ENCODE measurements around the gene NPM3.

NPM3 gene, protein sequence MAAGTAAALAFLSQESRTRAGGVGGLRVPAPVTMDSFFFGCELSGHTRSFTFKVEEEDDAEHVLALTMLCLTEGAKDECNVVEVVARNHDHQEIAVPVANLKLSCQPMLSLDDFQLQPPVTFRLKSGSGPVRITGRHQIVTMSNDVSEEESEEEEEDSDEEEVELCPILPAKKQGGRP

DNA sequence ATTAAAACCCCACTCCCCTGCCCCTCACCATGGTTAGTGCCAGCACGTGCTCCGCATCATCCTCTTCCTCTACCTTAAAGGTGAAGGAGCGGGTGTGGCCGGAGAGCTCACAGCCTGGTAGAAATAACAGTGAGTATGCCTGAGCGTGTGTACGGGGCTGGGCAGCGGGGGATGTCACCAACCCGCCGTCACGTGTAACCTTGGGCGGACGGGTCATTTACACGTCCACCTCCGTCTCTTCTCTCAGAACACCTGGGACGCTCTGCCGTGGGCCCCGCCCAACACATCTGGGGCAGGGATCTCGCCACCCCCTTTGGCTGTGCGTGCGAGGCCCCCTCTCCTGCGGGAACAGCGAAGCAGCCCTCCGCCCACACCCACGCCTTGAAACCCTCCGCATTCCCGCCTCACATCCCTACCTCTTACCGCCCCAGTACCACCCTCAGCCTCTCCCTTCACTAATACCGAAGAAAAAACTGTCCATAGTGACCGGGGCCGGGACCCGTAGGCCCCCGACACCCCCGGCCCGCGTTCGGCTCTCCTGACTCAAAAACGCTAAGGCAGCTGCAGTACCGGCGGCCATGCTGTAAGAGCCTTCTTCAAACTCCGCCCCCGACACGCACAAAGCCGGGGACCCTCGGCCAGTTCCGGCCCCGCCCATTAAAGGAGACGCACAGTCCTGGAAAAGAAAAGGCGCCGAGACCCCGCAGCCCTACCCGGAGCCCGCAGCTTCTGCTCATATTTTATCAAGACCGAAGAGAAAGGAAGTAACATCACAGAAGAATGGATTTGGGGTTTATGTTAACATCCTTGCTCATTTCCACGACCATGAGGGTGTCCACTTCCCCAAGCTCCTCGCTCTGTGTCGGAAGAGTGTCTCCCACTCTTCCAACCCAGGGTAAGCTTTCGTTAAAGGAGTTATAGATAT lies at the start of gene NPM3:
NPM3 (minus strand) TSS at position 636 of the 925 bp plus-strand sequence; CDS start at position 580, 56 bp downstream.
- Mint-ChIP-seq H3K9me3 (no peaks in the 10 kb centered on the region), H3K36me3 (ENCODE audit: low read depth) (peaks cover 31% of the 10 kb centered on the region), H3K4me3 (peak within 1 kb of the TSS; percentile 96), H3K4me1 (ENCODE audit: low read depth) (peaks cover 42% of the 10 kb centered on the region), H3K27me3 (ENCODE audit: low read depth) (peaks cover 8% of the 10 kb centered on the region), H3K27ac (peak within 1 kb of the TSS; percentile 96)
- DNase-seq (ENCODE audit: low spot score): peak; percentile 87

DNA sequence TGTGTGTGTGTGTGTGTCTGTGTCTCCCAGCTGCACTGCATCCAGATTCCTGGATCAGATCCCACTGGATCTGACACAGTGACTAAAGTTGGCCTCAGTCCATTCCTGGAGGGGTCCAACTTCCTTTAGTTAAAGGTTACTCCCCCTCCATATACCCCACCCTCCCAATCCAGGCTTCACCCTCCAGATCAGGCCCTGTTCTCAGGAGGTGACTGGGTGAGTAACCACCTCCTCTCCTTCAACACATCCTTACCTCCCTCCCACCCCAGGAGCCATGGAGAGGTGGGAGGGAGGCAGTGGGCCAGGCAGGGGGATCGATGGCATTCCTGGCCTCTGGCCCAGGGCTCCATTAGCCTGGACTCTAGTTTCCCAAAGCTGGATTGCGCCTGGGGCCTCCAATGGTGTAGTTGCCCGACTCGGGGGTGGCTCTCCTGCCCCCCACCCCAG lies 49.1 kb upstream of the NPM3 start:
- H3K27ac Mint-ChIP-seq: no peak overlapping the region
- no peak for DNase-seq (ENCODE audit: low spot score)
- H3K4me3 Mint-ChIP-seq: no peak overlapping the region
- peaks cover 53% of the 10 kb centered on the region for H3K4me1 Mint-ChIP-seq (ENCODE audit: low read depth)
- H3K9me3 Mint-ChIP-seq: no peaks in the 10 kb centered on the region
- no peaks in the 10 kb centered on the region for H3K27me3 Mint-ChIP-seq (ENCODE audit: low read depth)
- peaks cover under 1% of the 10 kb centered on the region for H3K36me3 Mint-ChIP-seq (ENCODE audit: low read depth)

DNA sequence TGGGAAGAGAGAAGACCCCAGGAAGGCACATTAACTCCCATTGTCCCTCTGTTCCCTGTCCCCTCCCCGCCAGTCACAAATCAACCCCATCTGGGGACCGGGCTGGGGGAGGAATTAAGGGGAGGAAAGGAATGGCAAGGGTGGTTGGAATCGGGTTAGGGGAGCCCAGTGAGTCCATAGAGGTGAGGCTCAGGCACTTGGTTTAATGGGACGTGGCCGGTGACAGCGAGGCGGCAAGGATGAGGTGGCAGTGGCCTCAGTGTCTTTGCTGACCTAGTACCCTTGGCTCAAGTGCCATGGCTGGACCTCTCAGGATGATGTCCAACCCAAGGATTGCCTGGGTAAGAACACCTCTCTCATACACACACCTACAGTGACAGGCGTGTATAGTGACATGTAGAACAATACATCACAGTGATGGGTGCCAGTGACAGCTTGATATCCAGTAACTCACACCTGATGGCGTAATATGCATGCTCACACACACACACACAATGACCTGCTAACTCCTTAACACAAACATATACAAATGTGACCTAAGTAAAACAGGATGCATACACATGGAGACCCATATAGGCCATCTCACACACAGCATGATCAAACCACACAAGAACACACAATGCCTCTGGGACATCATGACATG lies 48.0 kb upstream of the NPM3 start:
- H3K27me3 Mint-ChIP-seq (ENCODE audit: low read depth): no peaks in the 10 kb centered on the region
- peaks cover 3% of the 10 kb centered on the region for H3K36me3 Mint-ChIP-seq (ENCODE audit: low read depth)
- peaks cover 53% of the 10 kb centered on the region for H3K4me1 Mint-ChIP-seq (ENCODE audit: low read depth)
- H3K9me3 Mint-ChIP-seq: no peaks in the 10 kb centered on the region
- H3K27ac Mint-ChIP-seq: peak overlapping the region; percentile 93
- no peak for DNase-seq (ENCODE audit: low spot score)
- H3K4me3 Mint-ChIP-seq: peak overlapping the region; percentile 83

DNA sequence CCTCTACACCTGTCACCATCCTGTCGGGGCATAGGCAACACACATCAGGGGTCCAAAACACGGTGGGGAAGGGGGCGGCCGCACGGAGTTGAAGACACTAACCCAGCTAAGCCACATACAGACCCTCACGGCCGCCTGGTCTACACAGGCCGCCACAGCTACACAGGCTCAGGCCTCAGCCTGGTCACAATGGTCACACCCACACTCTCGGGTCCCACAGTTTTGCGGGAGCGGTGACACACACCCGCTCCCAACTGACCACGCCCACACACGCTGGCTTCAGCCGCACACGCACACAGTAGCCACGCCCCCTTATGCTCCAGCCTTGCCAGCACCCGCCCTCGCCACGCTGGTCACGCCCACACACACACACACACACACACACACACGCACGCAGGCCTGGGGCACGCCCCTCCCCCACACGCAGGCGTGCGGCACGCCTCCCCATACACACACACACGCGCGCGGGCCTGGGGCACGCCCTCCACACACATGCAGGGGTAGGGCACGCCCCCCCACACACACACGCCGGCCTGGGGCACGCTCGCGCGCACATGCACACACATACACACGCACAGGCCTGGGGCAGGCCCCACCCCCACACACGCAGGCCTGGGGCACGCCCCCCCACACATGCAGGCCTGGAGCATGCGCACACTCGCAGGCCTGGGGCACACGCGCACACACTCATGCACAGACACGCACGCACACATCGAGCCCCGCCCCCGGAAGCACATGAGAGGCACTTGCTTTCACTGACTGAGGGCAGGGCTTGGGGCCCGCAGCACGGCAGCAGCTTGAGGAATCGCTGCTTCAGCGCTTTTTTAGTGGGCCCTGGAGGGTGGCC lies 47.3 kb upstream of the NPM3 start:
- Mint-ChIP-seq H3K27me3 (ENCODE audit: low read depth) (no peaks in the 10 kb centered on the region), H3K4me1 (ENCODE audit: low read depth) (peaks cover 47% of the 10 kb centered on the region), H3K36me3 (ENCODE audit: low read depth) (peaks cover 3% of the 10 kb centered on the region), H3K27ac (peak overlapping the region; percentile 93), H3K4me3 (peak overlapping the region; percentile 83), H3K9me3 (no peaks in the 10 kb centered on the region)
- DNase-seq (ENCODE audit: low spot score): peak; percentile 92

DNA sequence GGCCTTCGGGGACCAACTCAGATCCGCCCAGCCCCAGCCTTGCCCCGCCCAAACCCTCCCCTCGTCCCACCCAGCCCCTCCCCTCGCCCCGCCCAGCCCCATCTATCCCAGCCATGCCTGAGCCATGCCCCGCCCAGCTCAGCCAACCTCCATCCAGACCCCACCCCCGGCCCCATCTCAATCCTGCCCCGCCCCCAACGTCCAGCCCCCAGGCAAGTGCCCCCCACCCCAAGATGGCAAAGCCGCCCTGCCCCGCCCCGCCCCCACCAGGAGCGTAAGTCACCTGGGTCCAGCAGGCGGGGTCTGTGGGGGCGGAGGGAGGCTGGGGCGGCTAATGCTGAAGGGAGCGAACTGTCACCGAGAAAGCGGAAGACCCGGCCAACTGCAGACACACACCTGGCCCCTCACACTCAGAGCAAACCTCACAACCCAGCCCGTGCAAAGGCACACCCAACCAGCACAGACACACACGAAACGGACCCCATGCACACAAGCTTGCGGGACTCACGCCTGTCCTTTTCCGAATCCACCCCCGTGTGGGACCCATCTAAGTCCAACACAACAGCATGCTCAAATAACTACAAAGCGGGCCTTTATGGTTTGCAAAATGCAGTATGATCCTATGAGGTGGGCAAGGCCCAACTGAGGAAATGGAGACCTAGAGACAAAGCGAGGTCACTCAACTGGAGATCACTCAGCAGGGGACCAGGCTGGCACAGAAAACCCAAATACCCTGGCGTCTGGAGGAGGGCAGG lies 46.5 kb upstream of the NPM3 start:
- peak; percentile 49 for DNase-seq (ENCODE audit: low spot score)
- Mint-ChIP-seq H3K4me3 (peak overlapping the region; percentile 83), H3K36me3 (ENCODE audit: low read depth) (peaks cover 3% of the 10 kb centered on the region), H3K4me1 (ENCODE audit: low read depth) (peaks cover 42% of the 10 kb centered on the region), H3K27me3 (ENCODE audit: low read depth) (no peaks in the 10 kb centered on the region), H3K27ac (peak overlapping the region; percentile 93), H3K9me3 (no peaks in the 10 kb centered on the region)

DNA sequence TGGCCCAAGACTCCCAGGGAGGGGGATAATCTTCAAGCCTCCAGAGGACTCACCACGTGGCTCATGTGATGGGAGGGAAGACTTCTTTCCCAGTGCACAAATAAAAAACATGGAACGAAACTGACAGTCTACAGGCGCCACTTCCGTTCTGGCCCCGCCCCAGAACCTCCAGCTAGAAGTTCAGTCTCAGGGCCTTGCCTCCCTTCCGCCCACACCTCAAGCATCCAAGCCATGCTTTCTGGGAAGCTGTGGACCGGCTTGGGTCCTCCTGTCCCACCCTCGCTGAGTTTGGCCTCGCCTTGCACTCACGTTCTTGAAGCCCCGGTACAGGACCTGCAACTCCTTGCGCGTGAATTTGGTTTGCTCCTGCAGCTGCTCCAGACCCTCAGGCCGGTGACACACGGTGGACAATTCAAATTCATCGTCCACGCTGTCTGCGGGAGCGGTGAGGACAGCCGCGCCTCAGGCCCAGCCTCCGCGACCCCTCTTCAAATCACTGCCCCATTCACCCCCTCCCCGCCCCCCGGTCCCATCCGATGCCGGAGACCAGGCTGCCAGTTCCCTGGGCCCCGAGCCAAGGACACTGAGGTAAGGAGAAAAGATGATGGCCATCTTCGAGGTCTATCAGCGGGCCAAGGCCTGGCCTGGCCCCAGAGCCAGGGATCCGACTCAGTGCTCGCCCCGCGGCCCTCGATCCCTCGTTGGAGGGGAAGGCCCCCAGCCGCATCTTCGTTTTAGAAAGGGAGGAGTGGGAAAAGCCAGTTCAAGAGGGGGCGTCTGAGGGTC lies 45.7 kb upstream of the NPM3 start:
- Mint-ChIP-seq H3K9me3 (no peaks in the 10 kb centered on the region), H3K27me3 (ENCODE audit: low read depth) (no peaks in the 10 kb centered on the region), H3K4me3 (no peak overlapping the region)

DNA sequence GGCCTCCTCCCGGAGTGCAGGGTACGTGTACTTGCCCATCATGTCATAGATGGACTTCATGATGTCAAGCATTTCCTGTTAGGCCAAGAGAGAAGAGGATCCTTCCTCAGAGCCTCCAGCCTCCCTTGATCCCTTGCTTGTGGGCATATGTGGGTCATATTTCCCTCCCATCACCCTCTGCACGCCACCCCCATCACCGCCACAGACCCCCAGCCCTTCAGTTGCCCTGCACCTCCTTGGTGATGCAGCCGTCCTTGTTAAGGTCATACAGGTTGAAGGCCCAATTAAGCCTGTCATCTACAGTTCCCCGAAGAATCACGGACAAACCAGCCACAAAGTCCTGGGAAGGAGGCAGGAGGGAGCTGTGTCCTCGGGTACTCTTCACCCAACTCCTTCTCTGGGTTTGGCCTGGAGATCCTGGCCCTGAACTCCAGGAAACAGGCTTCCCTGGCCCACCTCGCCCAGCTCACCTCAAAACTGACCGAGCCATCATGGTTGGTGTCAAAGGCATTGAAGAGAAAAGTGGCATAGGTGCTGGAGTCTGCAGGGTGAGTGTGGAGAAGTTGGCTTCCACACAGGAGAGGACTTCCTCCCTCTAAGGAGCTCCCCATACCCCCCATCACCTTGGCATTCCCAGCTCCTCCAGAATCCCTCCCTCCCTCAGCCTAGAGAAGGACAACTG lies 44.8 kb upstream of the NPM3 start:
- H3K36me3 Mint-ChIP-seq (ENCODE audit: low read depth): peaks cover 3% of the 10 kb centered on the region
- H3K27ac Mint-ChIP-seq: no peak overlapping the region
- peaks cover 28% of the 10 kb centered on the region for H3K4me1 Mint-ChIP-seq (ENCODE audit: low read depth)
- H3K27me3 Mint-ChIP-seq (ENCODE audit: low read depth): no peaks in the 10 kb centered on the region
- no peaks in the 10 kb centered on the region for H3K9me3 Mint-ChIP-seq
- no peak overlapping the region for H3K4me3 Mint-ChIP-seq
- DNase-seq (ENCODE audit: low spot score): no peak

More for the DNA sequence above, 45.7 kb upstream of the NPM3 start:
- peaks cover 35% of the 10 kb centered on the region for H3K4me1 Mint-ChIP-seq (ENCODE audit: low read depth)
- peaks cover 3% of the 10 kb centered on the region for H3K36me3 Mint-ChIP-seq (ENCODE audit: low read depth)
- no peak overlapping the region for H3K27ac Mint-ChIP-seq
- no peak for DNase-seq (ENCODE audit: low spot score)

DNA sequence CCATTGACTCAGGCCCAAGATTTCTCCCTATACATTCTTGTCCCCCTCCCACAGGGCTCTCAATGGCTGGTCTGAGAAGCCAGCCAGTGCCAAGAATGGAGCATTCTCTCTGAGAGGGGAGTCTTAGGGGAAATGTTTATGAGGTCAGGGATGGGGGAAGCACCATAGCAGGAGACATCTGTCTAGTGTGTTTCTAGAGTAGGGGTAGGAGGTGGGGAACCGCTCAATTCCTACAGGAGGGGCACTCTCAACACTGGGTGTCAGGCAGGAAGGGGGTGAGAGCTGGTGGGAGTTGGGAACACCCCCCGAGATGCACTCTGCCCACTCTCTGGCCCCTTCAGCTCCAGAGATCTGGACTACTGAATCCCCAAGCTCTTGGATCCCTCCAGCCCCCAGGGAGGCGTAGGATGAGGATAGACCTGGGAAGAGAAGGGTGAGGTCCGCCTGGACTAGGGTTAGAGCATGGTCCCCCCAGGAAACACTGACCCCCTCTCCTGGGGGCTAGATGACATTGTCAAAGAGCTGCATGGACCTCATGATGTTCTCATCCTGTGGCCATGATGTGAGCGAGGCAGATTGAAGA lies 43.7 kb upstream of the NPM3 start:
- Mint-ChIP-seq H3K36me3 (ENCODE audit: low read depth) (peaks cover 3% of the 10 kb centered on the region), H3K27ac (peak overlapping the region; percentile 23), H3K4me1 (ENCODE audit: low read depth) (peaks cover 22% of the 10 kb centered on the region), H3K9me3 (no peaks in the 10 kb centered on the region), H3K4me3 (no peak overlapping the region), H3K27me3 (ENCODE audit: low read depth) (no peaks in the 10 kb centered on the region)
- DNase-seq (ENCODE audit: low spot score): no peak

DNA sequence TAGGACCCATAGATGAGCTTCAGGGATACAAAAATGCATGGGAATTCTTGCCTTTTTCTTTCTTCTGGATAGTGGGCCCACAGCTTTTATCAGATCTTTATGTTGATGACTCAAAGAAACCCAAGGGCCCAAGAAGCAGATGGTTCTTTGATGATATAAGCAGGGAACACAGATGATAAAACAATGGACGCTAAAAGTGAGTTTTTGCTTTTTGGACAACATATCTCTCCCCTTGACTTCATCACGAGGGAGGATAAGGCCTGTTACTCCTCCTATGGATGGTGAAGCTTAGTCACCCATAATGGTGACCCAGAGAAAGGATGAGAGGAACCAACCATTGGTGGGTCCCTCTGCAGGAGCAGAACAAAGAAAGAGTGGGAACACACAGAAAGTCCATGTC lies 41.5 kb upstream of the NPM3 start:
- Mint-ChIP-seq H3K27ac (no peak overlapping the region), H3K4me3 (no peak overlapping the region), H3K36me3 (ENCODE audit: low read depth) (peaks cover 3% of the 10 kb centered on the region), H3K9me3 (no peaks in the 10 kb centered on the region), H3K4me1 (ENCODE audit: low read depth) (peaks cover 4% of the 10 kb centered on the region), H3K27me3 (ENCODE audit: low read depth) (no peaks in the 10 kb centered on the region)
- no peak for DNase-seq (ENCODE audit: low spot score)

DNA sequence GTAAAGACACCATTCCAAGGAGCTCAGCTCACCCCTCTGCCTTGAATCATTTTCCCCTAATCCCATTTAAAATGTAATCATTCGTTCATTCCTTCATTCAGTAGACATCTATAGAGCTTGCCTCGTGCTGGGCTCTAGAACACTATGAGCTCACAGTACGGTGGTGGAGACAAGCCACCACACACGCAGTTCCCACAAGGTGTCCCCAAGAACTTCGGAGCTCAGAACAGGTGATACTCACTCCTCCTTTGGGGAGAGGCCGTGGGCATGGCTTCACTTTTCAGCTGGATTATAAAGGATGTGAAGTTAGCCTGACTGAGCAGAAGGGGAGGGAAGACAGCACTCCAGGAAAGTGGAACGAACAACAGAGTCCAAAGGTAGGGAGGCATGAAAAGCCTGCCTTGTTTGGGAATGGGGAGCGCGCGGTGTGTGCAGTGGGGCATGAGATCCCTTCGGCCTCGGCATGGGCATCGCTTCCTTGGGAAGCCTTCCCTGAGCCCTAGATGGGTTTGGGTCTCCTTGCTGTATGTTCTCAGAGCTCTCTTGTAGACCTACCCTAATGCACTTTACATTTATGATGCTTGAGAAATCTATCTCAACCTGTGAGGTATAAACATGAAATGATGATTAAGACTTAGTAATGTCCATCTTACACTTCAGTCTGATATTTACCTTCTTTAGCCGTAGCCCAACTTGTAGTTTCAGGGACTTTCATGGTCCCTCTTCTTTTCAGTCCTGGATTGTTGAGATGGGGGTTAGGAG lies 35.8 kb upstream of the NPM3 start:
- H3K9me3 Mint-ChIP-seq: no peaks in the 10 kb centered on the region
- no peaks in the 10 kb centered on the region for H3K27me3 Mint-ChIP-seq (ENCODE audit: low read depth)
- H3K36me3 Mint-ChIP-seq (ENCODE audit: low read depth): peaks cover 26% of the 10 kb centered on the region
- H3K27ac Mint-ChIP-seq: peak overlapping the region; percentile 100
- H3K4me1 Mint-ChIP-seq (ENCODE audit: low read depth): peaks cover 30% of the 10 kb centered on the region
- no peak for DNase-seq (ENCODE audit: low spot score)
- H3K4me3 Mint-ChIP-seq: peak overlapping the region; percentile 99

DNA sequence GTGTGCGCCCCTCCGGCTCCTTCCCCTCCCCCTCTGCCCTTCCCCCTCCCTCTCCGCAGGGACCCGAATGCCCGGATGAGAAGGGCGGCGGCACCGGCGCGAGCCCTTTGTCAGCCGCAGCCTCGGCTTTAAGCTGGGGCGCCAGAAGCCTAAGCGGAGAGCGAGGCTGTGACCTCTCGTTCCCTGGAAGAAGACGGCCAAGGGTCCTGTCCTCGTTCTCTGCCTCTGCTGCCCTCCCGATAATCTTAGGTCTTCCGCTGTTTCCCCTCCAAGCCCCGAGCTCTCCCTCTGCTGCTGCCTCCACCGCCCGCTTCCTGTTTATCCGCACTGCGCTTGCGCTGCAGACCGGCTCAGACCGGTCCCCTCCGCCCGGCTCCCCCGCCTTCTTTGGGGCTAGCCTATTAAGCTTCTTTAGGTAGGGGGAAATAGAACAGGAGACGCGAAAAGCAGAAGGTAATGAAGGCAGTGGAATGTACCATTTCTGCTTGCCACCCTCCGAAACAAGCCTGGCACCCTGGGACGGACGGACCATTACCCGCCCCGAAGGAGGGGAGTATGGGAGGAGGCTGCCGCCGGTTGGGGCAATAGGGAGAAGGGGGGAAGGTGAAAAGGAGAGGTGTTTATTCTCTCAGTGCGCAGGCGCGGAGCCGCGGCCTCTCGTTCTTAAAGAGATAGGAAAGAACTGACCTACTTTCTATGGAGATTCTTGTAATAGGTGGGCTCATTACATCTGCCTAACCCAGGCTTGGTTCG lies 35.0 kb upstream of the NPM3 start, which contains the start of gene OGA:
OGA (minus strand) TSS at position 326 of the 753 bp plus-strand sequence. CDS start 422 bp downstream, outside the sequence.
- H3K4me1 Mint-ChIP-seq (ENCODE audit: low read depth): peaks cover 36% of the 10 kb centered on the region
- peak; percentile 97 for DNase-seq (ENCODE audit: low spot score)
- peak within 1 kb of the TSS; percentile 99 for H3K4me3 Mint-ChIP-seq
- H3K9me3 Mint-ChIP-seq: no peaks in the 10 kb centered on the region
- H3K27ac Mint-ChIP-seq: peak within 1 kb of the TSS; percentile 100
- no peaks in the 10 kb centered on the region for H3K27me3 Mint-ChIP-seq (ENCODE audit: low read depth)
- H3K36me3 Mint-ChIP-seq (ENCODE audit: low read depth): peaks cover 28% of the 10 kb centered on the region
